Adrenal gland (tissue), 5 donors: Measurements from ENCODE around the gene ZNF775.

Experiments
- POLR2A ChIP-seq, 2 donors: fragments of 450-650 bp; IDR thresholded peaks; one replicate each; pipeline ENCODE4 v1.6.1; 2017; ENCODE audit warnings: antibody characterized with exemption in 2 of 2, mild to moderate bottlenecking in 2 of 2, moderate library complexity in 1 of 2
- TF ChIP-seq, protein P1 (sequence below), 6 experiments: fragments of 450-650 bp in 4 of 6; fragments of 200-600 bp in 2 of 6; sonication (generic) in 1 of 6; IDR thresholded peaks; 1 replicate in 5 of 6; 2 replicates in 1 of 6; pipeline versions ENCODE4 v1.5.1 to v1.8.0; 2016 to 2021; ENCODE audit warnings: antibody characterized with exemption in 6 of 6, mild to moderate bottlenecking in 2 of 6, moderate library complexity in 1 of 6
- donor health status: DM: no; HTN: no; CAD: no.

DNA sequence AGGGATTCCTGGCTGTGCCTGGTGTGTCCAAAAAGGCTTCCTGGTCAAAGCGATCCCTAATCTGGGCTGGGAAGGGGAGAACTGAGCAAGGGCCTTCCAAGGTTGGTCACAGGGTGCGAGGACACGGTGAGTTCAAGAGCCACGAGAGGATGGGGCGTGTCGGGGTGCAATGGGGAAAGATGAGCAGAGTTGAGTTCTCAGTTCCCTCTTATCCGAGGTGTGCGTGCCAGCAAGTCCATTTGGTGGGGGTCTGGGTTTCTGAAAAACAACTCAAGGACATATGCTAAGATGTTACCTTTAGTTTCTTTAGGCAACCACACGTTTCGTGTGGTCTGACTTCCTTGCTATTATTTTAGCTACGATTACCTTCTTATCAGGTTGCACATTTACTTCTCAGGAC is 1.3 kb downstream of the ZNF775 start:
- TF ChIP-seq, protein P1, sequence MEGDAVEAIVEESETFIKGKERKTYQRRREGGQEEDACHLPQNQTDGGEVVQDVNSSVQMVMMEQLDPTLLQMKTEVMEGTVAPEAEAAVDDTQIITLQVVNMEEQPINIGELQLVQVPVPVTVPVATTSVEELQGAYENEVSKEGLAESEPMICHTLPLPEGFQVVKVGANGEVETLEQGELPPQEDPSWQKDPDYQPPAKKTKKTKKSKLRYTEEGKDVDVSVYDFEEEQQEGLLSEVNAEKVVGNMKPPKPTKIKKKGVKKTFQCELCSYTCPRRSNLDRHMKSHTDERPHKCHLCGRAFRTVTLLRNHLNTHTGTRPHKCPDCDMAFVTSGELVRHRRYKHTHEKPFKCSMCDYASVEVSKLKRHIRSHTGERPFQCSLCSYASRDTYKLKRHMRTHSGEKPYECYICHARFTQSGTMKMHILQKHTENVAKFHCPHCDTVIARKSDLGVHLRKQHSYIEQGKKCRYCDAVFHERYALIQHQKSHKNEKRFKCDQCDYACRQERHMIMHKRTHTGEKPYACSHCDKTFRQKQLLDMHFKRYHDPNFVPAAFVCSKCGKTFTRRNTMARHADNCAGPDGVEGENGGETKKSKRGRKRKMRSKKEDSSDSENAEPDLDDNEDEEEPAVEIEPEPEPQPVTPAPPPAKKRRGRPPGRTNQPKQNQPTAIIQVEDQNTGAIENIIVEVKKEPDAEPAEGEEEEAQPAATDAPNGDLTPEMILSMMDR (IDR thresholded peaks at IDR 0.05), result no peak
- TF ChIP-seq POLR2A (IDR thresholded peaks at IDR 0.05), result no peak
